ENCODE results near the gene PALD1. TPM values are rescaled to one million over a fixed set of nuclear protein-coding genes. Genes with fewer than 3 reads are reported as not detected.

Gene PALD1
- total and polyA plus RNA-seq, 8 donors: 10.1 to 34.5 (median 24.1) TPM

- Histone ChIP-seq H3K4me3 (no peak overlapping the region), H3K4me1 (peaks cover 17 to 26% of the 10 kb centered on the region in 2 donors), H3K9me3 (no peaks in the 10 kb centered on the region), H3K27ac (no peak overlapping the region), H3K36me3 (peaks cover 0 to 33% of the 10 kb centered on the region in 2 donors), H3K27me3 (peaks cover 0 to 2% of the 10 kb centered on the region in 2 donors)
- no peak for TF ChIP-seq CTCF (IDR thresholded peaks at IDR 0.05)
- ATAC-seq (no peak), DNase-seq (no peak)
- intact Hi-C loops (cut with DNase I): no loop called here
These were observed 45.9 kb upstream of the PALD1 start for GRCh38 chr10:70432561-70433263.

GRCh38 chr10:70433581-70434280 lies 44.8 kb upstream of the PALD1 start:
- TF ChIP-seq CTCF (IDR thresholded peaks at IDR 0.05): no peak
- Histone ChIP-seq H3K27me3 (peaks cover 0 to 12% of the 10 kb centered on the region in 2 donors), H3K4me1 (peaks cover 17 to 26% of the 10 kb centered on the region in 2 donors), H3K36me3 (peaks cover 0 to 23% of the 10 kb centered on the region in 2 donors), H3K9me3 (no peaks in the 10 kb centered on the region), H3K27ac (no peak overlapping the region), H3K4me3 (no peak overlapping the region)
- DNase-seq: no peak
- intact Hi-C loops (cut with DNase I): no loop called here
- ATAC-seq: no peak

GRCh38 chr10:70435241-70436085 lies 43.1 kb upstream of the PALD1 start:
- ATAC-seq: no peak
- intact Hi-C loops (cut with DNase I): no loop called here
- Histone ChIP-seq H3K27me3 (peaks cover 17 to 29% of the 10 kb centered on the region in 2 donors), H3K36me3 (peaks cover 0 to 5% of the 10 kb centered on the region in 2 donors), H3K9me3 (no peaks in the 10 kb centered on the region), H3K27ac (no peak overlapping the region), H3K4me1 (peaks cover 13 to 18% of the 10 kb centered on the region in 2 donors), H3K4me3 (no peak overlapping the region)
- DNase-seq: no peak
- TF ChIP-seq CTCF (IDR thresholded peaks at IDR 0.05): no peak

- TF ChIP-seq CTCF (IDR thresholded peaks at IDR 0.05): no peak
- Histone ChIP-seq H3K27ac (no peak overlapping the region), H3K4me1 (peaks cover 9 to 22% of the 10 kb centered on the region in 2 donors), H3K9me3 (no peaks in the 10 kb centered on the region), H3K27me3 (peaks cover 36 to 52% of the 10 kb centered on the region in 2 donors), H3K36me3 (peaks cover 0 to 4% of the 10 kb centered on the region in 2 donors), H3K4me3 (no peak overlapping the region)
- DNase-seq (no peak), ATAC-seq (no peak)
- intact Hi-C loops (cut with DNase I): no loop called here
These were observed 40.8 kb upstream of the PALD1 start for GRCh38 chr10:70437721-70438120.

Measured in left lung (tissue), 10 donors.